CD14-positive monocyte (primary cell): ENCODE measurements around the gene LCE1E. TPM values are rescaled to one million over a fixed set of nuclear protein-coding genes. Genes with fewer than 3 reads are reported as not detected.

ENCODE experiments used
- DNase-seq, 3 donors: peaks; one replicate each; pipeline ENCODE4 v3.0.0-alpha.2; 2011 to 2022
- H2AFZ ChIP-seq: 2 replicates; pipeline ENCODE4 v1.6.0; 2012; ENCODE audit warnings: mild to moderate bottlenecking, low read depth, low read length, inconsistent platforms; ENCODE audit not compliant: insufficient read depth, poor library complexity, severe bottlenecking
- H3K27ac ChIP-seq, 2 donors: 1 replicate in 1 of 2; 2 replicates in 1 of 2; pipeline ENCODE4 v1.5.1; 2012 to 2013; ENCODE audit warnings: low read length in 2 of 2, control low read depth in 1 of 2, inconsistent platforms in 1 of 2, low read depth in 1 of 2, mild to moderate bottlenecking in 1 of 2
- H3K27me3 ChIP-seq, 2 donors: one replicate each; pipeline versions ENCODE4 v1.6.0 to v1.6.1; 2011 to 2013; ENCODE audit warnings: low read length in 2 of 2; ENCODE audit not compliant: control insufficient read depth in 2 of 2, insufficient read depth in 2 of 2
- H3K36me3 ChIP-seq, 2 donors: replicated peaks in 1 of 2; 1 replicate in 1 of 2; 2 replicates in 1 of 2; pipeline versions ENCODE4 v1.5.1 to v1.6.1; 2012 to 2013; ENCODE audit warnings: low read length in 2 of 2, control low read depth in 1 of 2, inconsistent platforms in 1 of 2, mild to moderate bottlenecking in 1 of 2; ENCODE audit not compliant: insufficient read depth in 2 of 2, control insufficient read depth in 1 of 2
- H3K4me1 ChIP-seq, 2 donors: 1 replicate in 1 of 2; 2 replicates in 1 of 2; pipeline versions ENCODE4 v1.5.1 to v1.6.1; 2012 to 2013; ENCODE audit warnings: low read length in 2 of 2, control low read depth in 1 of 2, inconsistent platforms in 1 of 2, mild to moderate bottlenecking in 1 of 2, moderate library complexity in 1 of 2; ENCODE audit not compliant: insufficient read depth in 2 of 2, control insufficient read depth in 1 of 2
- H3K4me2 ChIP-seq: replicated peaks from 2 replicates; pipeline ENCODE3; 2012; ENCODE audit warnings: low read length, moderate library complexity, mild to moderate bottlenecking; ENCODE audit not compliant: poor library complexity, severe bottlenecking; ENCODE audit errors: extremely low read depth
- H3K4me3 ChIP-seq, 3 experiments: fragments of 200-600 bp in 1 of 3; sonication (generic) in 1 of 3; replicated peaks in 1 of 3; 1 replicate in 2 of 3; 2 replicates in 1 of 3; pipeline ENCODE4 v1.5.1; 2011 to 2013; ENCODE audit warnings: low read length in 3 of 3, mild to moderate bottlenecking in 3 of 3, control low read depth in 2 of 3, low read depth in 2 of 3, inconsistent platforms in 1 of 3, moderate library complexity in 1 of 3
- H3K79me2 ChIP-seq: 2 replicates; pipeline ENCODE4 v1.6.0; 2012; ENCODE audit warnings: mild to moderate bottlenecking, control low read depth, inconsistent platforms, low read length, moderate library complexity; ENCODE audit not compliant: insufficient read depth
- H3K9ac ChIP-seq: 2 replicates; pipeline ENCODE4 v1.6.0; 2017; ENCODE audit warnings: low read length, mild to moderate bottlenecking; ENCODE audit not compliant: insufficient read depth, poor library complexity, severe bottlenecking
- H3K9me3 ChIP-seq, 2 donors: replicated peaks in 1 of 2; 1 replicate in 1 of 2; 2 replicates in 1 of 2; pipeline versions ENCODE4 v1.5.1 to v1.6.1; 2012 to 2013; ENCODE audit warnings: low read length in 2 of 2, control low read depth in 1 of 2; ENCODE audit not compliant: control insufficient read depth in 1 of 2, insufficient read depth in 1 of 2
- H4K20me1 ChIP-seq: 2 replicates; pipeline ENCODE4 v1.6.0; 2012; ENCODE audit warnings: mild to moderate bottlenecking, low read length, control low read depth, moderate library complexity; ENCODE audit not compliant: insufficient read depth
- H3K27ac Mint-ChIP-seq, 7 donors: one replicate each; pipeline ENCODE4 v1.8.0; 2020; ENCODE audit warnings: mild to moderate bottlenecking in 7 of 7, mixed read lengths in 7 of 7, moderate library complexity in 6 of 7, inconsistent platforms in 2 of 7
- H3K27me3 Mint-ChIP-seq, 3 donors: one replicate each; pipeline ENCODE4 v1.8.0; 2021 to 2022; ENCODE audit warnings: low read depth in 3 of 3, mild to moderate bottlenecking in 3 of 3, mixed read lengths in 3 of 3, moderate library complexity in 3 of 3, inconsistent platforms in 1 of 3
- H3K36me3 Mint-ChIP-seq, 2 donors: one replicate each; pipeline ENCODE4 v1.8.0; 2020; ENCODE audit warnings: mixed read lengths in 2 of 2, inconsistent platforms in 1 of 2, mild to moderate bottlenecking in 1 of 2
- H3K4me1 Mint-ChIP-seq: one replicate; pipeline ENCODE4 v1.8.0; 2020; ENCODE audit warnings: mild to moderate bottlenecking, mixed read lengths
- H3K4me3 Mint-ChIP-seq, 2 donors: one replicate each; pipeline ENCODE4 v1.8.0; 2020; ENCODE audit warnings: mild to moderate bottlenecking in 2 of 2, mixed read lengths in 2 of 2, moderate library complexity in 1 of 2
- H3K9me3 Mint-ChIP-seq, 7 donors: one replicate each; pipeline ENCODE4 v1.8.0; 2020 to 2022; ENCODE audit warnings: mixed read lengths in 7 of 7, mild to moderate bottlenecking in 6 of 7, moderate library complexity in 6 of 7, inconsistent platforms in 2 of 7
- CTCF ChIP-seq: fragments of 200-600 bp; IDR thresholded peaks from one replicate; pipeline ENCODE4 v1.8.0; 2022; ENCODE audit warnings: antibody characterized with exemption, mild to moderate bottlenecking
- WGBS: methylation state at CpG from one replicate; pipeline ENCODE4 v1.1.5; 2013; ENCODE audit warnings: missing lambda C conversion rate; ENCODE audit not compliant: insufficient coverage; 5-methylcytosine and 5-hydroxymethylcytosine counted together
- intact Hi-C, 2 donors: fragments of 100-400 bp; cut with micrococcal nuclease; formaldehyde crosslinking; loops; one replicate each; pipeline versions ENCODE4 v1.15.0 to v1.15.1; 2023
- polyA plus RNA-seq, 3 donors: library from polyadenylated mRNA; depleted of rRNA in 1 of 3; unstranded in 2 of 3; stranded (reverse) in 1 of 3; fragments of 300-500 nt in 2 of 3; fragments of >200 nt in 1 of 3; fragmentation: Illumina TruSeq in 2 of 3; gene quantifications; 1 replicate in 2 of 3; 2 replicates in 1 of 3; pipeline ENCODE4 v1.2.3, GENCODE V29; 2012 to 2021

Gene LCE1E
- polyA plus RNA-seq, 3 donors: not detected

GRCh38 chr1:152758636-152759035, 27.4 kb upstream of the LCE1E start:
- TF ChIP-seq CTCF: no peak
- Mint-ChIP-seq H3K27me3 (peaks cover 0 to 13% (median 5%) of the 10 kb centered on the region in 3 donors), H3K4me1 (no peaks in the 10 kb centered on the region), H3K36me3 (no peaks in the 10 kb centered on the region), H3K4me3 (no peak overlapping the region), H3K27ac (no peak overlapping the region), H3K9me3 (peaks cover 0 to 2% (median 0%) of the 10 kb centered on the region in 7 donors)
- Histone ChIP-seq H3K9me3 (no peaks in the 10 kb centered on the region), H3K27ac (no peak overlapping the region), H3K4me1 (no peaks in the 10 kb centered on the region), H3K4me2 (no peak overlapping the region), H3K27me3 (no peaks in the 10 kb centered on the region), H2AFZ (no peak overlapping the region), H3K36me3 (no peaks in the 10 kb centered on the region), H4K20me1 (no peaks in the 10 kb centered on the region), H3K9ac (no peak overlapping the region), H3K4me3 (no peak overlapping the region), H3K79me2 (no peaks in the 10 kb centered on the region)
- DNase-seq: no peak
- 92% methylated on average over 3 of the region's 4 CpGs for whole genome bisulfite sequencing
- intact Hi-C loops: no loop called here

GRCh38 chr1:152759453-152760173, 26.4 kb upstream of the LCE1E start:
- Mint-ChIP-seq H3K4me3 (no peak overlapping the region), H3K27ac (no peak overlapping the region), H3K27me3 (peaks cover 1 to 13% (median 5%) of the 10 kb centered on the region in 3 donors), H3K9me3 (peaks cover 0 to 2% (median 0%) of the 10 kb centered on the region in 7 donors), H3K36me3 (no peaks in the 10 kb centered on the region), H3K4me1 (no peaks in the 10 kb centered on the region)
- Histone ChIP-seq H3K9me3 (no peaks in the 10 kb centered on the region), H3K4me3 (no peak overlapping the region), H3K27me3 (no peaks in the 10 kb centered on the region), H2AFZ (no peak overlapping the region), H3K27ac (no peak overlapping the region), H3K79me2 (no peaks in the 10 kb centered on the region), H3K36me3 (no peaks in the 10 kb centered on the region), H3K4me1 (no peaks in the 10 kb centered on the region), H3K4me2 (no peak overlapping the region), H3K9ac (no peak overlapping the region), H4K20me1 (no peaks in the 10 kb centered on the region)
- 73% methylated on average over 5 of the region's 8 CpGs for WGBS
- no peak for TF ChIP-seq CTCF
- DNase-seq: no peak
- intact Hi-C loops: no loop called here
